Measurements from ENCODE around the gene COQ6.
"Not testable (repeated sequence)": the region's sequence is repeated elsewhere in the genome, so short reads cannot be mapped to it uniquely, and the experiment has no call there.

The COQ6 gene

GRCh38 chr14:73997108-73997943 is 47.2 kb downstream of the COQ6 start:
- FAIRE-seq (no peak), DNase-seq (ENCODE audit: insufficient read length, low spot score) (no peak)
- no peak for TF ChIP-seq CTCF (IDR thresholded peaks at IDR 0.05; ENCODE audit: insufficient read depth, missing control alignments)

DNA sequence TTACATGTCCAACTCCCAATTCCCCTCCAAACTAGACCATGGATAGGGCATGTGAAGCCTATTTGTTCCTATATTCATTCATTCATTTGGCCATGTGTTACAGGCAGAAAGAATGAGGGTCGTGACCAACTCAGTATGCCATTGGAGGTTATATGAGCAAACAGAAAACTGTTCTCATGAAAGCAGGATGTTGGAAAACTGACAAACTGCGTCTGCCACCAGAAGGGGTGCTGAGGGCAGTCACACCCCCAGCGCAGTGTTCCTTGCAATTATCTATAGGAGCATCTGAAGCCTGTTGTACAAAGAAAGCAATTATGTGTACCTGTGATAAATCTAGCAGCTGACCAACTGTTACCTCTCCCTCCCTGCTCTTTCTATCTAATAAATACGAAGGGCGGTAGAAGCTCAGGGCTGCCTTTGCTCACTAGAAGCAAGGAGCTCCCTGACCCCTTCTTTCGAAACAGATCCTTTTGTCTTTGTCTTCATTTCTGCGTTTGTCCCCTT is 47.9 kb downstream of the COQ6 start:
- TF ChIP-seq CTCF (IDR thresholded peaks at IDR 0.05; ENCODE audit: insufficient read depth, missing control alignments) = no peak
- no peak for FAIRE-seq
- DNase-seq (ENCODE audit: insufficient read length, low spot score) = no peak

- no peak for TF ChIP-seq CTCF (IDR thresholded peaks at IDR 0.05; ENCODE audit: insufficient read depth, missing control alignments)
- no peak for DNase-seq (ENCODE audit: insufficient read length, low spot score)
- no peak for FAIRE-seq
Observed at GRCh38 chr14:73998726-73999125, 48.6 kb downstream of the COQ6 start.

DNA sequence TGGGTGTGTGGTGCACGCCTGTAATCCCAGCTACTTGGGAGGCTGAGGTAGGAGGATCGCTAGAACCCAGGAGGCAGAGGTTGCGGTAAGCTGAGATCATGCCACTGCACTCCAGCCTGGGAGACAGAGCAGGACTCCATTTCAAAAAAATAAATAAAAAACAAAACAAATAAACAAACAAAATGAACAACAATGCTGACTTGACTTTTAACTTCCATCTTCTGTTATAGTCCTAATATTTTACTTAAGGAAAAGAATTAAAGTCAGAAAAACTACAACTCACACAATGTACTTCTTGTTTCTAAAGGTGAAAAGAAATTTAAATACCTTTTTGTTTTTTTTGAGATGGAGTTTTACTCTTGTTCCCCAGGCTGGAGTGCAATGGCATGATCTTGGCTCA is 55.6 kb downstream of the COQ6 start:
- FAIRE-seq; DNase-seq (ENCODE audit: insufficient read length, low spot score): not testable (repeated sequence)

GRCh38 chr14:74008843-74009499 is 58.9 kb downstream of the COQ6 start:
- FAIRE-seq = no peak
- no peak for TF ChIP-seq CTCF (IDR thresholded peaks at IDR 0.05; ENCODE audit: insufficient read depth, missing control alignments)
- no peak for DNase-seq (ENCODE audit: insufficient read length, low spot score)
